NCI-H1048 (cell line): ENCODE results near the gene AFAP1L2.
"Not testable (repeated sequence)": the region's sequence is repeated elsewhere in the genome, so short reads cannot be mapped to it uniquely, and the experiment has no call there.

Experiments
- DNase-seq: peaks from one replicate; lab custom pipeline; 2025; lab: John Stamatoyannopoulos, UW

The AFAP1L2 gene

GRCh38 chr10:114362826-114363355, 41.4 kb downstream of the AFAP1L2 start:
- DNase-seq: no peak

GRCh38 chr10:114359953-114360345, 44.4 kb downstream of the AFAP1L2 start:
- no peak for DNase-seq

DNA sequence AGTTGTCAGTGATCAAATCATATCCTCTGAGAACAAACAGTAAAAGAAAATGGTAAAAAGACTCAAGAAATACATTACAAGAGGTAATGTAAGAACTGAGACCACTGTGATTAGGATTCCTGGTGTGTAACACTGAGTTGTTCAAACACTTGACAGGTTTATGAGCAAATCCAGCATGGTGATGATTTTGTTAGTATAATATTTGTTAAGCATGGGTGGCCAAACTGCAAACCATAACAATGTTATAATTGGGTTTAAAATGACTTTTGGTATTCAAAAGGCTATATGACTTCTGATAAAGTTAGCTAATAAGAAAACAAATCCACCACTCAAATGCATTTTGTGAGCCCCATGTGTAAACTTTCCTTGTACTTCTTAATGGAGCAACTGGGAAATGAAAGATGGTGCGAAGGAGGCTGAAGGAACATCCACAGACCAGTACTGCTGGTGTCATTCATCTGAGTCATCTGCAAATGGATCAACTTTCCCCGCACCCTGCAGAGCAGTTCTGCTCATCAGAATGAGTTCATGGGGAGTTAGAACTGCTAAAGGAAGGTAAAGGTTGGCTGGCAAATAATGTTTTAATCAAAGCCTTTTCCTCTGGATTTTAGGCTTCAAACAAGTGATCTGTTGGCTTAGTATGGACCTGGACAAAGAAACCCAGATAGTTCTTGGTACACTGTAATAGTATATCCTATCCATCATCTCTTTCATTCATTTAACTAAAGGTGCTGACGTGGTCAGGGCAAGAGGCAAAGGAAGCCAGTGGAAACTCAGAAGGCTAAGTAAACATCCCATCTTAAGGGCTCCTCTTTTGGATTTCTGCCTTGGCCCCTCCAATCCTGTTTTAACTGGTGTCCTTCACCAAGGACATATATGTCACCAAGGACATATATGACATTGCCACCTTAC, 45.0 kb downstream of the AFAP1L2 start:
- no peak for DNase-seq

- DNase-seq: no peak
Measured at GRCh38 chr10:114357515-114357996, 46.7 kb downstream of the AFAP1L2 start.

DNA sequence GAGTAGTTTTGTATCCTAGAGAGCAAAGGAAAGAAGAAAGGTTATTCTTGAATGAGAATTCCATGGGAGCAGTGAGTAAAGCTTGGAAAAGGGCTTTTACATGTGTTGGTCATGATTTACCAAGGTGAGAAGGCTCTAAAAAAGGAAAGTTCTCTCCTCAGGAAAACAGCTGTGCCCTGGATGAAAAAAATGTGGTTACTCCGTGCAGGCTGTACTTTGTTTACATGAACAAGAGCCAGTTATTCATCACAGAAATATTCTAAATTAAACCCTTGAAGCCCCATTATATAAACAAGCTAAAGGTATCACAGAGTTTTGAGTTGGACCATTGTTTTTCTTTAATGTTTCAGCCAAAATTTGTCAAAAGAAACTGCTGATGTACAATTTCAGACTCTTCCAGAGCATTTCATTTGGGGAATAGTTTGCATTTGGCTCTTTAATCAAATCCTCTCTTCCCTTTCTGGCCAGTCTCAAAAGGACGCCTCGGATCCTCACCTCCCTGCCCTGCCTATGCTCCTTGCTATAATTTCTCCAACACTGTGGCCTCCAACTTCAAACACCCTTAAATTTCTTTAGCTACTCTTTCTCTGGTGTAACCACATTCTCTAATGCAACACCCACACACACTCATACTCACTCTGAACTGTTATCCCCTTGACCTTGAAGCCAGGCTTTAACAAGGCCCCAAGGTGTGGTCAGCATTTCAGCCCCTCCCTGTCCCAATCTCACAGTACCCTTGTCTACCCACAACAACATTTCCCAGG, 47.4 kb downstream of the AFAP1L2 start:
- DNase-seq: no peak

DNA sequence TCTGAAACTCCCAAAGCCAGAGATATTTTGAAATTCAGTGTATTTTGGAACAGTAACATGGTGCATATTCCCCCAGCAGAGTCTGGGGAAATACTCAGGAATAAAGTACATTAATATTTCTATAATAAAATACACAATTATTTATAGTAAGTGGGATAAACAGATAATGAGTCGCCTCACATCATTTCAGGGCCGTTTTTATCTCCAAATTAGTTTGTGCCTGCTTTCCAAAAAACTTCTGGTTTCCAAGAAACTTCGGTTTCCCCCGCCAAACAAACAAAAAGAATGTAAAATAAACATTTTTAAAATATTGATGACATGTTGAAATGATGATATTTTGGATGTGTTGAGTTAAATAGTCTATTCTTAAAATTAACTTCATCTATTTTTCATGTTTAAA, 48.2 kb downstream of the AFAP1L2 start:
- no peak for DNase-seq

DNA sequence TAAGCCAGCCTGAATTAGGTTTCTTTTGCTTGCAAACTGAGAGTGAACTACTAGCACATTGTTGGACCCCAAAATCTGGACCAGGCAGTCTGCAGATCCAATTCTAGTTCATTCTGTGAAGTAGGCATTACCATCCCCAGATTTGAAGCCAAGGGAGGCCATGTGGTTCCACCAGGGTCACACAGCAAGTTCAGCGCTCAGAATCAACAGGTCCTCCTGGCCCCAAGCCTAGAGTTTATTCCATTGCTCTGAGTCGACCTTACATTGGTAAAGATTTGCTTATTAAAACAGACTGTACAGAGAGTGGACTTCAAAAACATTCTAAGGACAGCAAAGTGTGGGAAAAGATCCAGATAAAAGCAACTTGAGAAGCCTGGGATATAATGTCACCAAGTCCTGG, 50.9 kb downstream of the AFAP1L2 start:
- no peak for DNase-seq

GRCh38 chr10:114352653-114353298, 51.5 kb downstream of the AFAP1L2 start:
- no peak for DNase-seq

DNA sequence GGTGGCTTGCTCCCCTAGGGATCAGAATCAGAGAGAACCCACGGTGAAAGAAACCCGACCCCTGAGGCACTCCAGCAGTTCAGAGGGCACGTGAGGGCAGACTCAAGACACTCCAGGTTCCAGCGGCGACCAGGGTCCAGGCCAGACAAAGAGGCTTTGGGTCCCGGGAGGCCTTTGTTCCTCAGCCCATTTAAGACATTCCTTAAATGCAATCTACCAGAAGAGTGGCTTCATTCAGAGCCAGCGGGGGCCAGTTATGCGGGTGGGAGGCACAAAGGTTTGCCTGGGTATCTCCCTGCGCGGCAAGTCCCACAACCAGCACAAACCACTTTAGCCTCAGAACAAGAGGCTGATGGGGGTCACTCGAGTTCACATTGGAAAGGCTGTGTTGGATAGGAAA, 53.6 kb downstream of the AFAP1L2 start:
- no peak for DNase-seq

DNA sequence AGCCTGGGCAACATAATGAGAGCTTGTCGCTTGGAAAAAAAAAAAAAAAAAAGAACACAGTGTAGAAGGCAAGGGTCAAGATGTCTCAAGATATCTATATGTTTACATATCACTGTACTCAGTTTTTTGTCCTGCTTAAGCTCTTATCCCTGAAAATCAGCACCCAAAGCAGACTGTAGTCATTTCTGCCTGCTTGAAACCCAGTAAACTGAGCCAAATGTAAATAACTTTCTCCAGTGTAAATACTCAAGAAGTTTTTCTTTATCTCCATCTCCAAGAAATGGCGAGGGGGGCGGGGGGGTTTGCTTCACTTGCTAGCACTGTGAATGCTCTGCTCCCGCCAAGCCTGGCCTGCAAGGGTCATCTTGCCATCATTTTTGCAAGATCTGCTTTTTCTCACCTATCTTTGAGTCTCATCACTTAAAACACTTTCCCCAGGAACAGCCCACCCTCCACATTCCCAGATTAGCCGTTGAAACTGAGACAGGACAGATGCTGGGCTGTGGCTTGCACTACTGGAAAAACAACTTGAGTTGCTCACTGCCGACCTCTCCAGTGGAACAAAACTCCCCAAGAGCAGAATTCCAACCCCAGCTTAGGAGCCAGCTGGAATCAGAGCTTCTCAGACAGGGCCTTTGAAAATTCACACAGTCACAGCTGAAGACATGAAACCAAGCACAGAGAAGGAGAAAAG, 54.6 kb downstream of the AFAP1L2 start:
- no peak for DNase-seq

DNA sequence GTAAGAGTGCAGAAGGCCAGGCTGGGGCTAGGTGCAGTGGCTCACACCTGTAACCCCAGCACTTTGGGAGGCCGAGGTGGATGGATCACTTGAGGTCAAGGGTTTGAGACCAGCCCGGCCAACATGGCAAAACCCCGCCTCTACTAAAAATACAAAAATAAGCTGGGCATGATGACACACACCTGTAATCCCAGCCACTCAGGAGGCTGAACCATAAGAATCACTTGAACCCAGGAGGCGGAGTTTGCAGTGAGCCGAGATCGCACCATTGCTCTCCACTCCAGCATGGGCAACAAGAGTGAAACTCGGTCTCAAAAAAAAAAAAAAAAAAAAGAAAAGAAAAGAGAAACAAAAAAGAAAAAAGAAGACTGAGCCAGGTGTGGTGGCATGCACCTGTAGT, 55.2 kb downstream of the AFAP1L2 start:
- not testable (repeated sequence) for DNase-seq

- DNase-seq: no peak
Measured at GRCh38 chr10:114347791-114348190, 56.5 kb downstream of the AFAP1L2 start.

GRCh38 chr10:114347241-114347640, 57.1 kb downstream of the AFAP1L2 start:
- DNase-seq: no peak

DNA sequence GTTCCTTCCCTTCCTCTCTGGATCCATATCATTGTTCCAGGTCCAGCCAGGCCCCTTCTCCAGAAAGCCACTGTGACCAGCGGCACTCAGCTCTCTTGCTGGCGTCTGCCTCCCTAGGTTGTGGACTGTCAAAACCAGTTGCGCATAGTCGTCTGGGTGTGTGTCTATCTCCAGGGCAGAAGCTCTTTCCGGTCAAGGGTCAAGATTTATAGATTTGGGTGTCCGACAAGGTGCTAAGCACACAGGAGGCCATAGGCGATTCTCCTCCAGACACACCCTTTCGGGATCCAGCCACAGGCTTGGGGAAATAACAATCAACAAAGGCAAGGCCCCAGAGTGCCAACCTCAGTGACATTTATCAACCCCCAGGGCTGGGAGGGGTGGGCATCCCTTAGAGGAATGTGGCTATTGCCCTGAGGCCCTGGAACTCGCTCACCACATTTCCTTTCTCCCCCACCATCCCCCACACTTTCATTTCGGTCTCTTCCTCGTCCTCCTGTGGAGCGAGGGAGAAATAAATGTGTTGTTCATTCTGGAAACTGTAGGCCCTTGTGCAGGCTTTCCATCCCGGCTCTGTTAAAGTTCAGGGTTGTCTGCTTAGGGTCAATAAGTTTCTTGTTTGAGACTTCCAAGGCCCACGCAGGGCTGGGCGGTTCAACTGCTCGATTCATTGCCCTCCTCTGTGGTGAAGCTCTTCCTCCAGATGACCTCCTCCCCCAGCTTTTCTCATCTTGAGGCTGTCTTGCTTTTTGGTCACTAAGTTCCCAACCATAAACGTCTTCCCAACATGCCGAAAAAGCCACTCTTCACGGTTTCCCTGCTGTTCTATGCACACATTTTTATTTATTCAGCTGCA, 57.9 kb downstream of the AFAP1L2 start:
- DNase-seq: no peak

DNA sequence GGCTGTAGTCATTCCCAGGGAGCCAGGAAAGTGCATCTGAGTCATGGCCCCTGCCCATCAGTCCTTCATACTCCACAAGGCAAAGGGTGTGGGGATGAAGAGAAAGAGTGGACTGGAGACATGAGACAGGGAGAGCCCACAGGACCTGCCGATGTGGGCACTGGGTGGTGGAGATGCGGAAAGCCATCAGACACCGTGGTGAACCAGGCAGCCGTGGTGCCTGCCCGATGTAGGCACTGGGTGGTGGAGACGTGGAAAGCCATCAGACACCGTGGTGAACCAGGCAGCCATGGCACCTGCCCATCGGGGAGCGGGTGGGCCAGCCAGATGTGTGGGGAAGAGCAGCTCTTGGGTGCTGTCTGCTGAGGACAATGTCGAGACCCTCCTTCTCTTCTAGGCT, 58.6 kb downstream of the AFAP1L2 start:
- no peak for DNase-seq

GRCh38 chr10:114343623-114344505, 60.4 kb downstream of the AFAP1L2 start:
- no peak for DNase-seq

- DNase-seq: no peak
Measured at GRCh38 chr10:114342976-114343375, 61.3 kb downstream of the AFAP1L2 start.

GRCh38 chr10:114340816-114341215, 63.5 kb downstream of the AFAP1L2 start:
- DNase-seq: no peak
